T47D (cell line): ENCODE measurements around the gene SYNM.
"Not testable (repeated sequence)": the region's sequence is repeated elsewhere in the genome, so short reads cannot be mapped to it uniquely, and the experiment has no call there.

Experiments used
- DNase-seq, 2 experiments: peaks; one replicate each; pipeline versions ENCODE4 v3.0.0 to v3.0.0-alpha.2; 2011 to 2012; ENCODE audit warnings: low read depth in 1 of 2, low spot score in 1 of 2
- JUND ChIP-seq: IDR thresholded peaks from 2 replicates; pipeline ENCODE4 v1.6.1; 2012; ENCODE audit warnings: low read depth
- in situ Hi-C: cut with HindIII; loops from 2 replicates; pipeline ENCODE4 v1.10.0; 2016; ENCODE audit warnings: low sequenced_read_pairs, low pct_unique_long_range_greater_than_20kb

The SYNM gene

GRCh38 chr15:99073008-99073717 is 31.7 kb upstream of the SYNM start:
- no peak for TF ChIP-seq JUND
- DNase-seq: no peak
- in situ Hi-C loops: no loop called here

DNA sequence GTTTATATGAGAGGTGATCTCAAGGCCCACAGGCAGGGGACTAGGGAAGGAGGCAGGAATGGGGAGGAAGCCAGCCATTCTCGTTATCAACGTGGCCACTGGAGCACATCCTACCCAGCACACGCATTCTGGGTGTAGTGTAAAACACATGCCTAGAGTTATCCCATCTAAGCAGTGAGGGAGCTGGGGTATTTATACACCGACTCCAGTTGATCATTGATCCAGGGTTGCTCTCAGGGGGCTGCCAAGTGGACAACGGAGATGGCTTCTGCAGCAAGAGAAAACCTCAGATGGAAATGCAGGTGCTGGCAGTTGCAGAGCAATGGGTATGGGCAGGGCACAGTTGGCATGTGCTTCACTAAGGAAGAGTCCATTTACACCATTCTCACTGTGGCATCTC is 30.4 kb upstream of the SYNM start:
- in situ Hi-C loops: no loop called here
- no peak for DNase-seq
- TF ChIP-seq JUND: no peak

DNA sequence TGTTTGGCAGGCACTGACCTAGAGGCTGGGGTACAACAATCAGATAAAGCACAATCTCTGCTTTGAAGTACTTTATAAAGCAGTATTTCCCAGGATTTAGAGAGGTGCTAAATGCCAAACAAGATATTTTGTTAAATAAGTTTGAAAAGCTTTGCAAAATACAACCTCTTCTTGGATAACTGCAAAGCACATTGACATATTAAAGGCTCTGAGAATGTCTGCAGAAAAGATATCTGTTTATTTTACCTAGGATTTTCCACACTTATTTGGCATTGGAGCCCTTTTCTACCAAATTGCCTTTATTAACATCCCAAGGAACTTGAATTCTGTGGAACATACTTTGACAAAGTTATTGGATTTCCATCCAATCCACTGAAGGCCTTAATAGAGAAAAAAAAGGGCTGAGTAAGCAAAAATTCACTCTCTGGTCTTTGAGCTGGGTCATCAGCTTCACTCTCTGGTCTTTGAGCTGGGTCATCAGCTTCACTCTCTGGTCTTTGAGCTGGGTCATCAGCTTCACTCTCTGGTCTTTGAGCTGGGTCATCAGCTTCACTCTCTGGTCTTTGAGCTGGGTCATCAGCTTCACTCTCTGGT is 29.7 kb upstream of the SYNM start:
- in situ Hi-C loops: not testable (repeated sequence)

DNA sequence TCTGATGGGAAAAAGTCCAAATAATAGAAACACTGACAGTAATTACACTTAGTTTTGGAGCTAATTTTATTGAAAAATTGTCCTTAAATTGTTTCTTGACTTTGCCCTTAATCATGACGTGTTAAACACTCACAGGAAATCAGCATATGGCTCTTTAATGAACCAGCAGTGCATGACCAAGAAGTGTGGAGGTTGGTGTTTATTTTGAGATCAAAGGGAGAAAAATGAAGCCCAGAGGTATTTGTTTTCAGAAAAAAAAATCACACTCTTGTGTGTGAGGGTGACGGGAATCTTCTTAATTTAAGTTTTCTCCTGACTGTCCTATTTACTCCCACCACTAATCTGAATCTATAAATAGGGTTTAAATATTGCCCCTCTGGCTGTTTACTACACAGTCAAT is 28.8 kb upstream of the SYNM start:
- TF ChIP-seq JUND: no peak
- no peak for DNase-seq
- in situ Hi-C loops: no loop called here

More for the DNA sequence above, 29.7 kb upstream of the SYNM start:
- DNase-seq: not testable (repeated sequence)

GRCh38 chr15:99076555-99077308 is 28.1 kb upstream of the SYNM start:
- in situ Hi-C loops: no loop called here
- TF ChIP-seq JUND: no peak
- peak; percentile 54 to 87 for DNase-seq

GRCh38 chr15:99082798-99083197 is 22.1 kb upstream of the SYNM start:
- in situ Hi-C loops: no loop called here
- TF ChIP-seq JUND: no peak

GRCh38 chr15:99084965-99085364 is 19.9 kb upstream of the SYNM start:
- DNase-seq: no peak
- in situ Hi-C loops: no loop called here
- TF ChIP-seq JUND: no peak

More at GRCh38 chr15:99082798-99083197, 22.1 kb upstream of the SYNM start:
- no peak for DNase-seq

GRCh38 chr15:99085413-99086326 is 19.2 kb upstream of the SYNM start:
- in situ Hi-C loops: no loop called here
- DNase-seq: no peak

GRCh38 chr15:99086327-99086667 is 18.6 kb upstream of the SYNM start:
- DNase-seq: no peak
- in situ Hi-C loops: no loop called here
- no peak for TF ChIP-seq JUND

More at GRCh38 chr15:99085413-99086326, 19.2 kb upstream of the SYNM start:
- no peak for TF ChIP-seq JUND

DNA sequence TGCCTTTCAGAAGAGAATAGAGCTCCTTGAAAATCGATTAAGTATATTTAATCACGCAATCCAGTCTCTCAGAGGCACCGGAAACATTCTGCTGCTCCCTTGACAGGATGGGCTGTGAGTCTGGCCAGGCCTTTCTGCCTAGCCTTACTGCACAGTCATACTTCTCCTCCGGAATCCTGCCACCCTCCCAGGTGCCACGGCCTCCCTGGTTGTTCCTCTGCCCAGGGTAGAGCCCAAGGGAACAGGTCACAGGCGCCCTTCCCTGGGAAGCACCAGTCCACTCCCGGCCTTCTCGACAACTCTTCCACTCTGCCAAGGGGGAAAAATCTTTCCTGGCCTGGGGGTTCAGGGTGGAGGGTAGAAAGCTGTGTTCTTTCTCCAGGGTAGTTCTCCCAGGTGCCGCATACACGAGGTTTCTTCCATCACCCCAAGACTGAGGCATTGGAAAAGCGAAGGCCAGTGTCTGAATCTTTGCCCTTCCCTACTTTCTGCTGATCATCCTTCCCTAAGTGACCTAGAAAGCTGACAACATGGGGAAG is 17.4 kb upstream of the SYNM start:
- in situ Hi-C loops: no loop called here
- TF ChIP-seq JUND: no peak
- DNase-seq: no peak

GRCh38 chr15:99090011-99090699 is 14.7 kb upstream of the SYNM start:
- no peak for TF ChIP-seq JUND
- DNase-seq: no peak
- in situ Hi-C loops: no loop called here

- no peak for TF ChIP-seq JUND
- no peak for DNase-seq
- in situ Hi-C loops: no loop called here
Observed at GRCh38 chr15:99090938-99091337, 13.9 kb upstream of the SYNM start.
